HG03025 (cell line): ENCODE data around the gene TMPRSS4.

Experiments used
- ATAC-seq: cut with Tn5 transposase; IDR thresholded peaks from one replicate; pipeline ENCODE4 v1.9.1; 2021; ENCODE audit warnings: mild to moderate bottlenecking, moderate library complexity; ENCODE audit not compliant: unreplicated experiment, low FRiP score

Gene TMPRSS4

GRCh38 chr11:118148856-118149255 is 72.0 kb downstream of the TMPRSS4 start:
- ATAC-seq, result no peak

DNA sequence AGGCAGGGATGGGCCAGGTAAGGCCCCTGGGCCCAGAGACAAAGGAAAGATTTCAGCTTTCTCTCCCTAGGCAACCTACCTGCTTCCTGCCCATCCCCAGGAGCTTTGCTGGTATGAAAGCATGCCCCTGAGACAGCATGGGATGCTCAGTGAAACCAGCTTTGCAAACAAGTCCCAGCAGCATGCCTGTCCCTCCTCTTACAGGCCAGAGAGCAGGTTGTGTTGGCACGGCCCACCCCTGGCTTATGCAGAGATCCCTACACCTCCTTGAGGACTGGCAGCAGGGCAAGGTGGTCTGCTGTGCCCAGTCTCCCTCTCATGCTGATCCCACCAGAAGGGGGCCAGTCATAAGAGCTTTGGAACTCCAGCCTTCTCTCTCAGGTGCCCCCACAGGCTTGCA is 72.6 kb downstream of the TMPRSS4 start:
- ATAC-seq, result no peak

DNA sequence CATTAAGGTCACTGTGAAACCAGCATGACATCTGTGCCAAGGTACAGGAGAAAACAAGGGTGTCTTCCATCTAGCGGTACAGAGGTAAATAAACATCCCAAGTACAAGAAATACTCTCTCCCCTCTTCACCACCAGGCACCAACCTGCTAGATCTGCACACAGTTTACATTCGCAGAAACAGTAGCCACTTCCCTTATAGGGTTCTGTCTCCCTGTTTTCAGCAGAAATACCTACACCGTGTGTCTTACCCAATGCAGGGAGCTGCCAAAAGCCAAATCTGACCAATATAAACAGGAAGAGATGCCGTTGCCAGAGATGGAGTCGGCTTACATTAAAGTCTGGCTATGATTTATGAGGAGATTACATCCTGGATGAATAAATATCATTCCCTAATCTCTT is 74.6 kb downstream of the TMPRSS4 start:
- no peak for ATAC-seq

DNA sequence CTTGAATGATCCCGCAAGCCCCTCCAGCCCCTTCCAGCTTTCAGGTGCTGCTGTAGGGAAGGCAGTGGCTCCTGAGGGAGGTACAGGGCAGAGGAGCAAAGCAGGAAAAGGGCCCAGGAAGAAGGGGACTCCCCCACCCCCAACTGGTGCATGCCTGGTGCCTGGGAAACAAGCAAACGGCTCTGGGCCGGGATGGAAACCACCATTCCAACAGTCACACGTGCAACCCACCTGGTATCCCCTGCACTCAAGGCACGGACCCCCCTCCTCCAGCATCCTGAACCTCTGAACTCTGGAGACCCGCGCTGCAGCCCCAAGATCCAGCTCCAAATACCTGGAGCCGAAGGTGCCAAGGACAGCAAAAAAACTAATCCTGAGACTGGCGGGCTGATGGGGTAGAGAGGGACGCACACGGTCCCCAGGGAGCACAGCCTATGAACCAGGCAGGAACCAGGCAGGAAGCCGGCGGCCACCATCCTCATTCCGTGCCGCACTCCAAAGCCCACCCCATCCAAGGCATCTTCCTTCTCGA is 75.2 kb downstream of the TMPRSS4 start:
- ATAC-seq, result no peak

DNA sequence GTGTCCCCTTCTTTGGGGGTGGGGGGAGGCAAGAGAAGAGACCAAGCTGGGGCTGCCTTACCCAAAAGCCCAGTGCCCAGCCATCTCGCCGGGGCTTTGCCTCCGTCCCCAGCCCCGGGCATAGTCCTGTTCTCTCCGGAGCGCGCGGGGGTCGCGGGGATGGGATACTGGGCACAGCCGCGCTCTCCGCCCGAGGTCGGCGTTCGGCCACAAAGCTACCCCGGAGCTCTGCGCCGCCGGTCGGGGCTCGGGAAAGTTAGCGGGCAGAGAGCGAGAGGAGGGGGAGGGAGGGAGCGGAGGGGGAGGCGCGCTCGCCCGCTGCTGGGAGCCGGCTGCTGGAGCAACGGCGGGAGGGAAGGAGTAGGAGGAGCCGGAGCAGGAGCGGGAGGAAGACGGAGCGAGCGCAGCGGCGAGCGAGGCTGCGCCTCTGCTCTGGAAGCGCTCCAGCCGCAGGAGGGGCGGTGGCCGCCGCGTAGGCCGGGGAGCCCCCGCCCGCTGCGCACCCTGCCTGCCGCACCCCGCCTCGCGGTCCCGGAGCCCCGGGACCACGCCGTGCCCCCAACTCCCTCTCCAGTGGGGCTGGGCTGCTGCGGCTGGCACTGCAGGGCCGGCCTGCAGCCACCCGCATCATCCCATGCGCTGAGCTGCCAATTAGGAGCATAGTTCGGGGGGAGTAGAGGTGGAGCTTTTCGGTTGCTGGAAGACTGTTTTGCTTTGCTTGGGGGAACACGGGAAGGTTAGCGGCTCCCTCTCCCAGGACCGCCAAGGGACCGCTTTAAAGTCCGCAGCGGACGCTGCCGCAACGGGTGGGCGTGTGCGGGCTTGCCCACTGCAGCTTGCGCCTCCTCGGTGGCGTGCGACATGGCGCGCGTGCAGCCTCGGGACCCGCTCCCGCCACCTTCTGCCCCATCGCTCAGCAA is 75.9 kb downstream of the TMPRSS4 start, which contains the start of gene SCN4B:
TSS of gene SCN4B (minus strand) at position 272 of the 920 bp plus-strand sequence. CDS start at position 122, 150 bp downstream.
- no peak for ATAC-seq

DNA sequence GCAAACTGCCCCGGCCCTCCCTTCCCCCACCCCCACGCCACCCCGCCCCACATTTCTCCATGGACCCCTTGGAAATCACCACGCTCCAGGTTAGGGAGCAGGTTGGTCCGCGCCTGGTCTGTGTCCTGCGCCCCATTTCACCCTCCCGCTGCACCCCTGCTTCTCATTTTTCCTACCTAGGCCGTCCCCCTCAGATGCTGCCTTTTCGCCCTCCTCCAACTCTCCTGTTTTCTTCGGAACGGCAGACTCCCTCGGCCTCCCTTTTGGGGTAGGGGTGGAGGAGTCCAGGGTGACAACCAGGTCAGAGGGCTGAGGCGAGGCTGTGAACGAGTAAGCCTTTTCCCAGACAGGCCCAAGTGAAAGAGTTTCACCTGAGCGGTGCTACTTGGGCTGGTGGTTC is 76.6 kb downstream of the TMPRSS4 start:
- ATAC-seq, result no peak

DNA sequence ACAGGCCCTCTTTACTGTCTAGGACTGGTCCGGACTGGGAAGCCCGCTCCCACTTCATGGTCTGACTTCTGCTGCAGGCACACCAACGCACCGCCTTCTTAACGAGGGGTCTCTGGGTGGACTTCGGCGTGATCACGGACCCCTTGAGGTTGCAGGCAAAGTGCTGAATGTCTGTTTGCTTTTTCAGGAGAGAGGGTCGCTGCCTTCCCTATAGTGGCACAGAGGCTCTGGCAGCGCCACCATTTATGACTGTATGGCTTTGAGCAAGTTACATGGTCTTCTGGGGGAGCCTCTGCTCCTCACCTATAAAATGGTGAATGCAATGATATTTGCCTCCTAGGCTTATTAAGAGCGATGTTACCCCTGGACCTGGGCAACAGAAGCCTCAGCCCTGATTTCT is 77.1 kb downstream of the TMPRSS4 start:
- no peak for ATAC-seq

DNA sequence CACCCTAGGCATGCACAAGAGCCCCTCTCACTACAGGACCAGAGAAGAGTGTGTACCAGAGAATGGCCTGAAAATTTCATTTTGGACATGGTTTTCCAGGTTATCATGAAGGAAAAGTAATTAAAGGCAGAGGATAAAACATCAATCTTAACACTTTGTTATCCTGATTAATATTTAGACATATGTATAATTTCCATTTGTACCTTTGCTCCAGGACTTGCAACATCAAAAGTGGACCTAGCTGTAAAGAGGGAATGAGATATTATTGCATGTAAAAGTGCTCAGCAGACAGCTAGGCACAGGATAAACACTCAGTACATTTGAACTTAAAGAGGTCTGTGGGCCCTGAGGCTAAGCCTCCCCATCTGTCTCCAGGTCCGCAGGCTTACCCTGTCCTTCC is 77.8 kb downstream of the TMPRSS4 start:
- ATAC-seq, result no peak

DNA sequence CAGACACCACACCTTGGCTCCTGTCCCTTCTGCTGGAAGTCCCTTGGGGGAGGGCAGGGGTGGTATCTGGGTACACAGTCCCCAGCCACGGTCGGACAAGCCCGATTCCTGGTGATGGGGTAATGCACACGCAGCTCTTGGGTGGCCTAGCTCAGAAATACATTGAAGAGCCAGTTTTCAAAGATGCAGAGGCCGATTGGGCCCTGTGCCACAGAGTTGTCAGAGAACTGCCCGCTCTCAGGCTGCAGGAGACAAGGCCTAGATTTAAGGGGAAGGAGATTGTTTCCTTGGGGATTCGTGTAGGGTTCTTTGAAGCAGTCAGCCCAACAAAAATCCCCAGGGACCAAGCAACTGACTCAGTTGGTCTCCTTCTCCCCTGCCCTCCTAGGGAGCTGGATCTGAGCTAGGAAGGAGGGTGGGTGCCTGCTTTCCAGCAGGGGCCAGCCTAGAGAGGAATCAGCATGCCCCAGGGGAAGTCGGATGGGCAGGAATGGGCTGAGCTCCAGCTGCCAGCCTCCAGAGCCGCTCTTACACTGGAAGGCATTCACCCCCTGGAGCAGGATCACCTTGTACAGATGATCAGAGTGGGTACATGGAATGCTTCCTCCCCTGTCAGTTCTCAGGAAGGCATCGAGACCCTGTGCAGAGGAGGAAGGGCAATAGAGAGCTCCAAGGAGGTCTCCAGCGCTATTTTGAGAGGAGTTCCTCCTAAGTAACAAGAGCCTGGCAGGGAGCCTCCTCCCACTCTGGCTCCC is 79.1 kb downstream of the TMPRSS4 start:
- ATAC-seq, result no peak

DNA sequence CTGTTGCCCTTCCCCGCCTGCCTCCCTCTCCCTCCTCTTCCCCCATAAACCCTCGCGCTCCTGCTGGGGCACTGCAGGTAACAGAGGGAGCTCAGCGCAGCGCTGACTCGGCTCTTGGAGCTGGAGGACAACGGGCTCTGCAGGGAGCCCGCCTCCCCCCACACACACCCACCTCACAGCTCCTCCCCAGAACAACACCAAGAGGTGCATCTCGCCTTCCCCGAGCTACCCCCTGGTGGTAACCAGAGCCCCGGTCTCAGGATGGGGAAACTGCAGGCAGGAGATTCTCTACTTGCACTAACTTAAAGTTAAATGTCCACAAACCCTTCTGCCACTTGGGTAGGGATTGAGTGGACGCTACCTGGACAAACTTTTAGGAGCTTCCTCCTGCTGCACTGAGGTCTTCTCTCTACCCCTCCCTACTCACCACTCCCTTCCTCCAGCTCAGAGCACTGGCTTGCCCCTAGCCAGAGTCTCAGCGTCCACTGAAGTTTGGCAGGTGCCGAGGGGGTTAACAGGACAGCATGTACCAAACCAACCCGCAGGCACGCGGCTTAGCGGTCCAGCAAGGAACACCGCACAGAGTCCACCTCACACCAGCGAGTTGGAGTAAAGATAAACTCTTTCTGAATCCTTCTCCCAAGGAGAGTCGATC is 79.8 kb downstream of the TMPRSS4 start:
- no peak for ATAC-seq

DNA sequence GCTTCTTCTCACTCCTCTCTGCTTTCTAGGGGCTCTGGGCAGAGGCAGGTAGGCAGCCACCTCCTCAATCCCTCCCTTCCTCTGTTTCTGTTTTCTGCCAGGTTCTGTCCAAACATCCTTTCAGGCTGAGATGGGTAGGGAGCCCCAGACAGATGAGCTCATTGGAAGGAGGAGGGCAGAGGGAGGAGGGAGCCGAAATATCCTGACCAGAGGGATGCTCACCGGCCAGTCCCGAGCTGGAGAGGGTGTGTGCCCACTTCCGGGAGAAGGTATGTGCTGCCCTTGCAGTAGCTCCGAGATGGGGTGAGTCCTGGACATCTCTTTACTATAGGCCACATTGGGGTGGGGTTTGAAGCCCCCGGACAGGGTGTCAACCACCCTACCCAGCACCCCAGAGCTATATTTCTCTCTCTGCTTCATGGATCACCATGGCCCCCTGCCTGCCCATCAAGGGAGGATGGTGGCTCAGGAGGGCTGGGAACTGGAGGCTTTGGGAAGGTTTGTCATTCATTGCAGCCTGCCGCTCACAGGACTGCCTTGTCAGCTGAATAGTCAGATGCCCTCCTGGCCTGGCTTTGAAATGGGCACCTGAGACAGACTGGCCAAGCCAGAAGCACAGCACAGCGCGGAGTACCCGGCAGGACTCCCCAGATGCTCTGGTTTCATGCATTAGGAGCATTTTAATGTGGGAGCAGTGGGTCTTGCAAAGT is 80.5 kb downstream of the TMPRSS4 start:
- no peak for ATAC-seq

DNA sequence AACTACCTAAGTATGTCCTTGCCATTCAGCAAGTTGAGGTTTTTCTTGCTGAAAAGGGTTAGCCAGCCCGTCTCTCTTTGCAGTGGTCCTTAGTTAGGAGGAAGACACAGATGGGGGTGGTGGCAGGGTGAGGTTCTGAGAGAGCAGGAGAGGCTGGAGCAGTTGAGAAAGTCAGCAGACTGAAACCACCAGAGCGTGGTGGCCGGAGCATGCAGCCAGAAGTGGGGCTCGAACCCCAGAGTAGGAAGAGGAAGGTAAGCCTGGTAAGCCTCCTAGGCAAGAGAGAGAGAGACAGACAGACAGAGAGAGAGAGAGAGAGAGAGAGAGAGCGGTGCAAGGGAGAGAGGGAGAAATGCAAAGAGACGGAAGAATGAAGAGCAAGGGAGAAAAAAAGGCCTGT is 84.9 kb downstream of the TMPRSS4 start:
- ATAC-seq, result no peak

GRCh38 chr11:118162846-118163245 is 86.0 kb downstream of the TMPRSS4 start:
- ATAC-seq, result no peak

DNA sequence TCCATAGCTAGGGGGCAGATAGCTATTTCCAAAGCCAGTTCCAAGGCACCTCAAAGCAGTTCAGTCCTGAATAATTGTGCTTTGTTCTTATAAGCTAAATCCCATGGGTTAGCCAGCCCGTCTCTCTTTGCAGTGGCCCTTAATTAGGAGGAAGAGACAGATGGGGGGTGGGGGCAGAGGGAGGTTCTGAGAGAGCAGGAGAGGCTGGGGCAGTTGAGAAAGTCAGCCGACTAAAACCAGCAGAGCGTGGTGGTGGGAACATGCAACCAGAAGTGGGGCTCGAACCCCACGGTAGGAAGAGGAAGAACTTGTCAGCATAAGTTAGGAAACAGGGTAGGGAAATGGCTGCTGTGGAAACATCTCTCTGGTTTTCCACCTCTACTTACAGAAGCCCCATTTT is 86.6 kb downstream of the TMPRSS4 start:
- ATAC-seq, result no peak

- no peak for ATAC-seq
Observed at GRCh38 chr11:118164885-118165284, 88.0 kb downstream of the TMPRSS4 start.

DNA sequence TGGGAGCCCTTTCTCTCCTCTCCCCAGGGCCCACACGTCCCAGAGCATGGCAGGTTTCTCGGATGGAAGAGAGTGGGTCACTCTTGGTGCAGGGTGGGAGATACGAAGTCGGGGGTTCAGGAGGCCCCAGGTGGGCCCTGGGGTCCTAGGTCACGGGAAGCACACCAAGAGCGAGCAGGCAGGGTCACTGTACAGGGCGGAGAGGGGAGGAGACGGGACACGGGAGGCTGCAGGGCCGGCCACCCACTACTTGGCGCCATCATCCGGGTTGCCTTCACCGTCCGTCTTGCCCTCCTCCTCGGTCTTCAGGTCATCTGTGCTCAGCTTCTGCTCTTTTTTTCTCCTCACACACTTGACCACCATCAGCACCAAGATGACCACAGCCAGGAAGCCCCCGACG is 89.8 kb downstream of the TMPRSS4 start:
- ATAC-seq, result no peak

GRCh38 chr11:118167253-118167652 is 90.4 kb downstream of the TMPRSS4 start:
- ATAC-seq, result no peak

GRCh38 chr11:118167906-118168305 is 91.0 kb downstream of the TMPRSS4 start:
- ATAC-seq, result no peak

- ATAC-seq, result no peak
Observed at GRCh38 chr11:118168316-118168715, 91.4 kb downstream of the TMPRSS4 start.

DNA sequence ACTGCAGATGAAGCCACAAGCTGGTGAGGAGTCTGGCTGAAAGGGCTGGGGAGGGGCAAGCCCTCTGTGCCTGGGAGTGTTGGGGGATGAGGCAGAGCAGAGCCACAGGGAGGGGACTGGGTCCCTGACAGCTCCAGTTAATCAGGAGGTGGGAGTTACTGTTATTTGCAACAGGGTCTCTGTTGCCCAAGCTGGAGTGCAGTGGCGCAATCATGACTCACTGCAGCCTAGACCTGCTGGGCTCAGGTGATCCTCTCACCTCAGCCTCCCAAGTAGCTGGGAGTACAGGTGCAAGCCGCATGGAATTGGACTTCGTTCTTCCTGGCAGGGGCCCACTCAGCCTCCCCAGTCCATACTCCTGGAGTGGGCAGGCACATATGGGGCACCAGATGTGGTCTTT is 91.9 kb downstream of the TMPRSS4 start:
- ATAC-seq, result no peak
